HG03039 (cell line): Measurements from ENCODE around the gene LGALS8.
A peak's percentile ranks its signal among the peaks of the same experiment; 100 is the strongest.

Experiments
- ATAC-seq: cut with Tn5 transposase; IDR thresholded peaks from one replicate; pipeline ENCODE4 v1.9.1; 2021; ENCODE audit warnings: mild to moderate bottlenecking, moderate library complexity; ENCODE audit not compliant: unreplicated experiment

Gene LGALS8

DNA sequence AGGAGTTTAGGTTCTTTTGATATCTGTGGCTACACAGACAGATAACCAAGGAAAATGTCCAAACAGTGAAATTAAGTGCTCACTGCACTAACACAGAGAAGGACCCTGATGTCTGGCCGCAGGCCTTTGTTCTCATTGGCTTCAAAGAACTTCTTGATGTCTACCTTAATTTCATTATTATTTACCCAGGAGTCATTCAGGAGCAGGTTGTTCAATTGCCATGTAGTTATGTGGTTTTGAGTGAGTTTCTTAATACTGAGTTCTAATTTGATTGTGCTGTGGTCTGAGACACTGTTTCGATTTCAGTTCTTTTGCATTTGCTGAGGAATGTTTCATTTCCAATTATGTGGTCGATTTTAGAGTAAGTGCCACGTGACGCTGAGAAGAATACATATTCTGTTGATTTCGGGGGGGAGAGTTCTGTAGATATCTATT, 15.2 kb upstream of the LGALS8 start:
- ATAC-seq: no peak

DNA sequence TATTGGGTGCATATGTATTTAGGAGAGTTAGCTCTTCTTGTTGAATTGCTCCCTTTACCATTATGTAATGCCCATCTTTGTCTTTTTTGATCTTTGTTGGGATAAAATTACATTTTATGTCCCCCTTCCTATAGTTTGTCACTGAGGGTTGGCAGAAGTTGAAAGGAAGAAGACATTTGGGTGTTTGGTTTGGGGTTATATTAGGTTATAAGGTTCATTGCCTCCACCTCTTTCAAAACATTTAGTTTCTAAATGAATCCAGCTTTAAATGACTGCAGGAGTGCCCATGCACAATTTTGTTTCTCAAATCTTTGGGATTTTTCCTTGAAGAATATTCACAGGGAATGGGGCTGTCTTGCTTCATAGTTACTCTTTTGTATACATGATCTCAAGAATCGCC, 14.6 kb upstream of the LGALS8 start:
- ATAC-seq: no peak

DNA sequence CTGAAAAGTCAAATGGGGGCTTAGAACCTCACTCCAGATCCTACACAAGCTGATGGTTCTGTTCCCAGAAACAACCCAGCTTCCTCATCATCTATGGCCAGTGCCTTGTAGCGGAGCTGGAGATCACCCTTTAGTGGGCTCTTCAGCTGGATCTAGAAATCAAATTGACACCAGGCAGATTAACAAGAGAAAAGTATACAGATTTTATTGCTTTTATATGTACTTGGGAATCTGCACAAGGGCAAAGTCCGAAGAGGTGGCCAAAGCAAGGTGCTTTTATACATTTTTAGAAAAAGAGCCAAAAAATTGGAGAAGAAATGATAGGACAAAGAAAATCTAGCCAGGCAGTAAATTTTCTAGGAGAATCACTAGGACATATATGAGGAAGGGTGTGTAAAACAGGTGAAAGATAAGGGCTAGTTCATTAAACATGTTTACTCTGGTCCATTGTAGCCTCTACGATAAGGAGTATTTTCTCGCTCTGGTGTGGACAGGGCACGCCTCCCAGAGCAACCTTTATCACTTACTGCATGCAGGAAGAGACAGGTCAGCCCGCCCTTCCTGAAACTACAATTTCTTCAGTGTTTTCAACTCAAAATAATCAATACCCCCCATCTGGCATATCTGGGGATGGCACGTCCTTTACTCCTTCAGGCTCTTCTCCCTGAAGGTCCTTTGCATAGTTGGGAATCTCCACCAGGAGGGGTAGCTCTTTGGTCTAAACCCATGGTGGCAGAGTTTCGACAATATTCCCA, 14.0 kb upstream of the LGALS8 start:
- no peak for ATAC-seq

DNA sequence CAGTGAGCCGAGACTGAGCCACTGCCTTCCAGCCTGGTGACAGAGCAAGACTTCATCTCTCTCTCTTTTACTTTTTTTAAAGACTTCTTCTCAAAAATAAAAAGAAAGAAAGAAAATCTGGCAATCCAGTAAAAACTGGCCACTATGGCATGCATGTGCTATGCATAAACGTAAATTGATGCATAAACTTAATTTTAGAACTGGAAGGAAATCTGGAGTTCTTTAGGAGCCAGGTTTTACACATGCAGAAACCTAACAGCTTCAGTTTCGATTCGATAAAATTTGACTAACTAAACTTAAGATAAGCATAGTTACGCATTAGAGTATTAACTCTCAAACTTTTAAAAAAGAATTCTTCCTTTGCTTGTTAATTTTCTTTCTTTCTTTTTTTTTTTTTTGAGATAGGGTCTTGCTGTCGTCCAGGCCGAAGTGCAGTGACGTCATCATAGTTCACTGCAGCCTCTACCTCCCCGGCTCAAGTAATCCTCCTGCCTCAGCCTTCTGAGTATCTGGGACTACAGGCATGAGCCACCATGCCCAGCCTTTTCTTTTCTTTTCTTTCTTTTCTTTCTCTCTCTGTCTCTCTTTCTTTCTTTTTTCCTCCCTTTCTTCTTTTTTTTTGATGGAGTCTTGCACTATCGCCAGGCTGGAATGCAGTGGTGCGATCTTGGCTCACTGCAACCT, 11.9 kb upstream of the LGALS8 start:
- ATAC-seq: no peak

DNA sequence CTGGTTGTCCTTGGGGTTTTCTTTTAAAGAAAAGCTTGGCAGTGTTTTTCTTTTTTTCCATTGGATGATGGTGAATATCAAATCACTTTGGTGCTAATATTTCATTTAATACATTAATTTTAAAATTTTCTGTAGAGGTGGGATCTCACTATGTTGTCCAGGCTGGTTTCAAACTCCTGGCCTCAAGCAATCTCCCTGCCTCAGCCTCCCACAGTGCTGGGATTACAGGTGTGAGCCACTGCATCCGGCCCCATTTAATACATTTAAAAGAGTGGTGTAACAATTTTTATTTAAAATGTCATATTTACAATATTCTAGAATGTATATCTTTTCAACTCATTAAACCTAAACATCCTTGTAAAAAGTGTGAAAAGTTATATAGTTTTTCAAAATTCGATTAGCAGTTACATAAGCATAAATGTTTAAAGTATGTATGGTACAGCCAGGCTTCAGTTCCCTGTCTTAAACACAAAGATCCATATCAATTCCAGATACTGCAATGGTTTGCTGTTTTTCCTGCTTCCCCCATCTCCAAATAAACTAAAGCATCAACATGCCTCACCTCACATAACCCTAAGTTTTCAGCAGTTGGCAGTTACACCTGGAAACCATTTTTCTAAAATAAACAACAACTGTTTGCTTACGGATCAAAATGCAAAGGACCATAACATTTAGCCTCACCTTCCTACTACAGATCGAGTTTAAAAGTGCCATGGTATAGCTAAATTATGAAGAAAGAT, 8.9 kb upstream of the LGALS8 start:
- ATAC-seq: no peak

DNA sequence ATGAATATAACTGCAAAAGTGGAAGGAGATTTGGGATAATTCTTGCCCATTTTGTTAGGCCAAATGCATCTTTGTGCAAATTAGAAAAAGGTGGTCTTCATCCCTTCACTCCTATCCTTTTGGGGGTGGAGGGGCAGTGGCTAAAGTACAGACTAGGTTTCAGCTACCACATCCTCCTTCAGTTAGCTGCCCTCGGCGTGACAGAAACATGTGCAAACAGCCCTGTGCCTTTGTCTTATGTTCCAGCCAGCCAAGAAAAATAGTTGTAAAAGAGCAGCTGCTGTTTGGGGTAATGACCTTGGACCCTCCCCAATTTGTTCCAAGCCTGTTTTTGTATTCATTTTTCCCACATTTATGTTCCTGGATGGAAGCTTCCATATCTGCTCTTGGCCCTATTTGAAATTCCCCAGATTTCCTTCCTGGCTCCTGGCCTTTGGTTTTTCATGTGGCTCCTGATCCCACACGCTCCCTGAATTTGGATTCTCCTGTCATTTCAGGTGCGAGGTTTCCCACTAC, 8.3 kb upstream of the LGALS8 start:
- no peak for ATAC-seq

DNA sequence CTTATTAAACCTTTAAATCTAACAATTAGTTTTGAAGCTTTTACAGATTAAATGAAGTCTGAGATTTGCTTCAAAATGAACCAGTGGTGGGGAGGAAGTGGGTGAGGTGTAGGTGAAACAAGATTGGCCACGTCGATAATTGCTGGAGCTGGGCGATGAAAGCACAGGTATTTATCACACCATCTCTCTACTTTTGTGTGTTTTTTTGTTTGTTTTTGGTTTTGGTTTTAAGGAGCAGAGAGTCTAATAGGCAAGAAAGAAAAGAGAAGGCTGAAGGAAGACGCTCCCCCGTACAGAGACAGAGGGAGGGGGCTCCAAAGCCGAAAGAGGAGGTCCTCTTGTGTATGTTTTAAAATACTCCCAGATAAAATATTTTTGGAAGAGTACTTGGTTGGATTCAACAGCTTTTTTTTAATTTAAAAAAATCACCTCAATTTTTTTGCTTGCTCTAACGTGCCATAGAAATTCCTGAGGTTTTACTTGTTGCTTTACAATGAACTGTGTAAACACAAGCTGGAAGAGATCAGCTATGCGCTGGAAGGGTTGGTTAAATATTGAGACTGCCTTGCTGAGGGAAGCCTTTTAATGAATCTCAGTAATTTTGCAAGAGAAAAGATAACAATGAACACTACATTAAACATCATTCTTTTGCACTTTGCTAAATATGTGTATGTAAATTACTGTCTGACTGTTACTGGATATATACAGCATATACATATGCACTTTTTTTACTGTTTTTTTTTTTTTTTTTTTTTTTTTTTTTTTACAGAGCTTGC, 6.7 kb upstream of the LGALS8 start:
- no peak for ATAC-seq

DNA sequence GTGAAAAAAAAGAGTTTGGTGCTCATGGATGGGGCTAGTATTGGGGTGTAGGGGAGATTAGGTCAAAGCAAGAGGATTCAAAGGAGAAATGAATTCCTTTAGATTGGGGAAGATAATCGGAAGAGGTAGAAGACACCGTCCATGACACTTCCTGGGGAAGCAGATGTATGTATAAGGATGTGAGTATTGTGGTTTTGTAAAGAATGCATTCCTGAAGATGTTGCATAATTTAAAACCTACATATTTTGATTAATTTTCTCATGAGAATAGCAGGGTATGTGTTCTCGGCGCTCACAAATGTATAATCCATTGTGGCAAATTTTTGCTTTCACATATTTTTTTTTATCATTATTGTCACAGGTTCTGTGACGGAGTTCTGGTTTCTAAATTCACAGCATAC, 5.5 kb upstream of the LGALS8 start:
- ATAC-seq: no peak

DNA sequence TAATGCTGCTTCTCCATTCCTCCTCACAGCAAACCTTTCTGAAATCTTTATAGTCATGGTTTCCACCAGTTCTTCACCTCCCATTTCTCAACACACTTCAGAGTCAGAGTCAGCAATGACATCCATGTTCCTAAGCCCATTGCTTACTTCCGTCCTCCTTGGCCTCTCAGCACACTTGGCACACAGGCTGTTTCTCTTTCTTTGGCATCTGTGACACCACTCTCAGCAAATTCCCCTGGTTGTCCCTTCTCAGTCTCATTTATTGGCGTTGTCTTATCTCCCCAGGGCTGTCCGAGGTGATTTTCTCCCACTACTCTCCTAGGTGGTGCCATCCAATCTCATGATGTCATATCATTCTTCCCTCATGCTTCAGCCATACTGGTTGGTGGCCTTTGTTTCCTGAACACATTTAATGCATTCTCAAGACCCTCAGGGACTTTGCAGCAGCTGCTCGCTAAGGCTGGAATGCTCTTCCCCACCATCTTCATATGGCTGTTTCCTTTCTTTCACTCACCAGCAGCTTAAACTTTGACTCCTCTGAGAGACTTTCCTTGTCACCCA, 3.3 kb upstream of the LGALS8 start:
- no peak for ATAC-seq

DNA sequence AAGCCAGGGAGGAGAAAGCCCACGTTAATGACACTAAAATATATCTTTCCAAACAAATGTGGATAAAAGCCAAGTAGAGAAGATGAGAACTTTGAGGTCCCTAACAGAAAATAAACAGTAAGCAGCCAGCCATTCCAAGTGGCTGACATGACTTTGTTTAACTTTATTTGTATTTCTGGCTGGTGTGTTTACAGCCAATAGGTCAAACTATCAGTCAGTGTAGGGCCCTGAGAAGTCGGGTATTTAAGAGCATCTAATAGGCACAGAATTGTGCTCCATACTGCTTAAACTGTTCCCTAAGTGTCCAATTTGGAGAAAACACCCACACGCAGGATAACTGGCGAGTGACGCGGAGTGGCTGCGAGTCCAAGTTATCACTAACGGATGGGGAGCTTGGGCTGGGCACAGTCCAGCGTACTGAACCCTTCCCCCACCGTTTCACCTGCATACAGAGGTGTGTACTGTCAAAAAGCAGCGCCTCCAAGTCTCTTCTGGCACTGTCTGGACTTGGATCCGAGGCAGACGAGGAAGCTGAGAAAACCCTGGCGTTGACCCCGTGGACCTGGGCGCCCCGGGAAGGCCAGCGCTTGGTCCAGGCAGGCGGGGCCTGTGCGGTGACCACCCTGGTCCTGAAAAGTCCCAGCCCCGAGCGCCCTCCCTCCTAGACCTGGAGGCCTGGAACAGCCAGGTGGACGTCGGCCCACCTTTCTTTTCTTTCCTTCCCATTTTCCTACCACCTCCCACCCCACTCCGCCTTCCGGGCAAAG, 662 bp upstream of the LGALS8 start:
- ATAC-seq: no peak

DNA sequence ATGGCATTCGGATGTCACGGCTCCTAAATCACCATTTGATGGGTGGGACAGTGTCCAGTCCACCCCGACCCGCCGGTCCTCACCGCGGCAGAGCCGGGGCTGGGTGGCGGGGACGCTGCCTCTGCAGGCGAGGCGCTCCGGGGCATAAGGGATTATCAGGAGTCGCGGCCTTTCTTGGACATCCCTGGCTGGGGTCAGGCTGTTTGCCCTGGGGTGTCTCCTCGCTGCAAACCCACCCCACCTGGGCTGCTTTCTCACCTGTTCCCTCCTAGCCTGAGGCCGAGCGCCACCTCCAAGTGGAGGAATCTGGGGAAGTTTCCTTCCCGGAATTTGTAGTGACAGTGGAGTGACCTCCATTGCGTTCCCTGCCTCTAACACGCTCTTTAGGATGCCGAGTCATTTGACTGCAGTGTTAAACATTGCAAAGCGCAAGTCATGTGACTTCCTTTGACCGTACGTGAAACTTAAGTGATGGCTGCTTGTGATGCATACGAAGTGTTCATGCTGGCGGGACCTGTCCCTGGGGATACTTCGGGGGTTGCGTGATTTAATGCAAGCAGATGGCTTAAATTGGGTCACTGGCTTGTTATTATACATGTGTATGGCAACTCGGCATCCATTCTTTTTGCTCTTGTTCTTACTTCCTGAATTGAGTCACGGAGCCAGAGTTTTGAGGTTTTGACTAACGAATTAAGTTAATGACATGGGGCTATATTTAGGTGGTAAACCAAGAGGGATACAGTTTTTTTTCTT, 536 bp downstream of the LGALS8 start:
- peak; percentile 79 for ATAC-seq

DNA sequence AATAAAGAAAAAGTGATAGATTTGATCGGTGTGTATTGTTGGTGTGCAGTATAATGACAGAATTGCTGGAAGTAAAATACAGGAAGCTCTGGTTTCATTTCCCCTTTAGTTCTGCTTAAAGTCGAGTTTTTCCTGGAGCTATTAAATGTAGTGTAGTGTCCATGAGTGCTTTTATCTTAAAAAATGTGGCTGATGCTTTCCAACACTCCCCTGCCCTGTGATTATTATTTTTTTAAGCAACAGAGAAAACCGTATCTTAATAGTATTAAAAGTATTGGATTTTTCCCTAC, 1.1 kb downstream of the LGALS8 start:
- ATAC-seq: no peak

DNA sequence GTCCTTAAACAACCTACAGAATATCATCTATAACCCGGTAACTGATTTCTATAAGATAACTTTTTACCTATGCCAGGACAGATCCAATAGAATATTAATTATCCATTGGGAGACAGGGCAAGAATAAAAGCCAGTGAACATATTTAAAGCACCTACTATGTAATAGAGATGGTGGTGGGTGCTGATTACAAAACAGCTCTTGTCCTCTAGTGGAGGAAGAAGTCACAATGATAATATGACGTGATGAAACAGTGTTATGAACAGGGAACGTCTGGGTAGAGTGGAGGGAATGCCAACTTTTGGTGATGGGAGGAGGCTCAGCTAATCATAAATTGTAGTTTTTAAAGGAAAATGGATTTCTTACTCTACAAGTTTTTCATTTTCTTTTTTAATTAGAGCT, 2.3 kb downstream of the LGALS8 start:
- no peak for ATAC-seq

DNA sequence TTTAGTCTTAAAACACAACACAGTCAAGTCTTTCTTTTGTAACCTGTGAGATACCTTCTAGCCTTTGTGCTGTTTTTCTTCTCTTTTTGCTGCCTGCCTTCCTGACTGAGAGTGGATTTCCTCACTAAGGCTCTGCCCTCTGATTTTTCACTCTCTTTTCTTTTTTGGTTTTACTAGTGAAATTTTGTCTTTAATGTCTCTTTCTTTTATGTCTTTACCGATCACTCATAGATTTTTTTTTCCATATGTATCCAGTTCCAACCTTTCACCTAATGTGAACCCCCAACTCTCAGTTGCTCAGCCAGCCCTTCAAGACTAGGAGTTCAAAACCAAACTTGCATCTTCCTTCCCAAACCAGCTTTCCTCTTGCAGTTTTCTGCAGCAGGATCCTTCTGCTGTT, 6.5 kb downstream of the LGALS8 start:
- no peak for ATAC-seq

DNA sequence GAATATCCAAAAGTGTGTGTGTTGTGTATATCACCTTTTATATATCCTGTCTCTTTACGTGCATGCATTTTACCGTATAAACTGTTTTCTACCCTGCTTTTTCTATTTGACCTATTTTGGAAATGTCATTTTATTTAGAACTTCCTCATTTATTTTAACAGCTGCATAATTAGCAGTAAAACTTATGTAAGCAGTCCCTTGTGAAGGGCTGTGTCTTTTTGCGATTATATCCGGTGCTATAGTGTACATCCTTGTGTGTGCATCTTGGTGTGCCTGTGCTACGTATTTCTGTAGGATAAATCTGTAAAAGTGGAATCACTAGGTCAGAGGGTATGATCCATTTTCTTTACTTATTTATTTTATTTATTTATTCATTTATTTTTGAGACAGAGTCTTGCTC, 7.2 kb downstream of the LGALS8 start:
- no peak for ATAC-seq

DNA sequence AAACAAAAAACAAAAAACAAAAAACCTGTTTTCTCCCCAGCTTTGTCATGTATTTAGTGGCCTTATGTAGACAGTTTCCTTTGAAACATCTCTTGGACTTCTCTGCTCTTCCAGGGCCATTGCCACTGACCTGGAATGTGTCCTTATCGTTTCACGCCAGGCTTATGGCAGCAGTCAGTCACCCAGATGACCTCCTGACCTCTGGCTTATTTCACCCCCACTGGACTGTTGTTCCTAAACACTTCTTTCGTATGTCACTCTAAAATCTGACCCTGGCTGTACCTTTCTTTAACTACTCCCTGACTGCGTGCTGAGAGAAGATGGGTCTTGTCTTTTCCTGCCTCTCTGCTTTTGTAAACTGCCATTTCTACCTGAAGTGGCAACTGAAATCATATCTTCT, 9.1 kb downstream of the LGALS8 start:
- ATAC-seq: no peak

DNA sequence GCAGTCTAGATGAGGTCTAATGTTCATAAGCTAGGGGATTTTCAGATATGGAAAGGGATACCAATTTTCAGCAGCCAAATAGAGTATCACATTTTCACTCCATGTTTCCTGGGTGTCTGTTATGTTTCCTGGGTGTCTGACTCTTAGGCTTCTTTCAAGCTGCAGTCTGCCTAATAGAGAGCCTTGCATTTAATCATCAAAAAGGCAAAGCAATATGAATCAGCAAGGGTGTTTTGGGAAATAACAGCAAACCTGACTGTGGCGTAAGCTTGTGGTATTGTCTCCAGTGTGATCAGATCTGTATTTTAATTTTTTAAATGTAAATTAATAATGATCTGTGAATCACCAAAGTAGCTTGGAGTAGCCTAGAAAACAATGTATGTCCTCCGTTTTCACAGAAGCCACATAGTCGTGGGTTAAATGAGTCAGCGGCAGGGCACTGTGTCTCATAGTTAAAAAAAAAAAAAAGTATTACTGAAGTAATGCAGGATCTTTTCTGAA, 10.4 kb downstream of the LGALS8 start:
- no peak for ATAC-seq

DNA sequence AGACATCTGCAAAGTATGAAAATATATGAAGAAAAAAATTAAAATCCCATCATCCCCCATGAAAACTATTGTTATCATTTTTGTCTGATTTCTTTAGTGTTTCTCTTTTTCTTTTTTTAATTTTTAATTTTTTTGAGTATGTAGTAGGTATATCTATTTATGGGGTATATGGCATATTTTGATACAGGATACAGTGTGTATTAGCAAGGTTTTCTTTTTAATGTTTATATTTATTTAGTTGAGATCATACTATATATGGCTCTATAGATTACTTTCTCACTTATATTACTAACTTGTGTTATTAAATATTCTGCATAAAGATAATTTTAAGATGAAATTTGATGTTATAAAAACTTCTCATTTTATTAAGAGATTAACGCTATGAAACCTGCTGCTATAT, 11.4 kb downstream of the LGALS8 start:
- no peak for ATAC-seq

DNA sequence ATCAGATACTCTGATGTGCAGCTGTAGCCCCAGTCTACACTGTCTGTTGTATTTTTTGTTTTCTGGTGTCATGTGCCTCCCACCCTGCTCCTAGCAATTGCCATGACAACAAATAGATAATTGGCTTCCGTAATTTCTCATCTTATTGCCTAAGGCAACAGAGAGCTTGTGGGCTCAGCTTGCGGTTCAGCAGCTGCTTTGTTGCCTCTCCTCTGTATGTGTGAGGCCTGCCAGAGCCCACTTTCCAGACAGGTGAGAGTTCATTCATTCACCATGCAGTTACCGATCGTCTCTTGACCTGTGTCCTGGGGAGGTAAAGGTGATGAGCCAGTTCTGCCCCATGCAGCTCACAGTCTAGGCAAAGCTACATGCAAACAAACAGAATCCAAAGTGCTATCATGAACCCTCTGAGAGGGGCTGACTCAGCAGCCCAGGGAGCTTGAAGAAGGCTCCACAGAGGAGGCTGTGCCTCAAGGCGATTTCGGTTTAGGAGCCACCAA, 11.9 kb downstream of the LGALS8 start:
- ATAC-seq: no peak
